Liver (tissue), 9 donors: ENCODE measurements around the gene LHFPL6. TPM values are rescaled to one million over a fixed set of nuclear protein-coding genes. Genes with fewer than 3 reads are reported as not detected.

Source experiments
- DNase-seq: peaks from one replicate; pipeline ENCODE4 v3.0.0-alpha.2; 2017; ENCODE audit warnings: low spot score
- H3K27ac ChIP-seq, 2 donors: one replicate each; pipeline ENCODE4 v1.7.0; 2013; ENCODE audit warnings: inconsistent platforms in 2 of 2, low read length in 2 of 2, control low read depth in 1 of 2, low read depth in 1 of 2, mild to moderate bottlenecking in 1 of 2
- H3K27me3 ChIP-seq, 4 donors: one replicate each; pipeline versions ENCODE4 v1.6.1 to v1.7.0; 2013; ENCODE audit warnings: low read length in 3 of 4, inconsistent platforms in 1 of 4, mild to moderate bottlenecking in 1 of 4, moderate library complexity in 1 of 4; ENCODE audit not compliant: control insufficient read depth in 4 of 4, insufficient read depth in 4 of 4
- H3K36me3 ChIP-seq, 4 donors: one replicate each; pipeline versions ENCODE4 v1.6.1 to v1.7.0; 2013; ENCODE audit warnings: low read length in 3 of 4, mild to moderate bottlenecking in 3 of 4, low read depth in 1 of 4, moderate library complexity in 1 of 4; ENCODE audit not compliant: control insufficient read depth in 4 of 4, insufficient read depth in 3 of 4
- H3K4me1 ChIP-seq, 4 donors: one replicate each; pipeline versions ENCODE4 v1.6.1 to v1.7.0; 2013; ENCODE audit warnings: low read length in 3 of 4, mild to moderate bottlenecking in 3 of 4, moderate library complexity in 1 of 4; ENCODE audit not compliant: control insufficient read depth in 4 of 4, insufficient read depth in 4 of 4
- H3K4me3 ChIP-seq, 3 donors: one replicate each; pipeline versions ENCODE4 v1.6.1 to v1.7.0; 2013; ENCODE audit warnings: low read length in 3 of 3, control low read depth in 1 of 3, low read depth in 1 of 3, mild to moderate bottlenecking in 1 of 3
- H3K9ac ChIP-seq, 2 donors: one replicate each; pipeline ENCODE4 v1.7.0; 2013; ENCODE audit warnings: low read length in 2 of 2, mild to moderate bottlenecking in 2 of 2, moderate library complexity in 2 of 2, control low read depth in 1 of 2, low read depth in 1 of 2
- H3K9me3 ChIP-seq, 4 donors: one replicate each; pipeline versions ENCODE4 v1.6.1 to v1.7.0; 2013; ENCODE audit warnings: low read length in 3 of 4; ENCODE audit not compliant: control insufficient read depth in 4 of 4
- EGR1 ChIP-seq, 2 donors: IDR thresholded peaks; 2 replicates each; pipeline ENCODE4 v1.6.1; 2016 to 2018; ENCODE audit warnings: antibody characterized with exemption in 2 of 2, low read depth in 2 of 2
- FOXA1 ChIP-seq: IDR thresholded peaks from 2 replicates; pipeline ENCODE4 v1.6.1; 2016; ENCODE audit warnings: antibody characterized with exemption
- FOXA2 ChIP-seq: IDR thresholded peaks from 2 replicates; pipeline ENCODE4 v1.6.1; 2016; ENCODE audit warnings: antibody characterized with exemption
- GABPA ChIP-seq, 2 donors: IDR thresholded peaks in 1 of 2; conservative IDR thresholded peaks in 1 of 2; 2 replicates each; pipeline ENCODE4 v1.6.1; 2016; ENCODE audit warnings: antibody characterized with exemption in 2 of 2, mild to moderate bottlenecking in 1 of 2, moderate library complexity in 1 of 2
- HNF4A ChIP-seq, 2 donors: conservative IDR thresholded peaks; 2 replicates each; pipeline ENCODE4 v1.6.1; 2016; ENCODE audit warnings: antibody characterized with exemption in 2 of 2, mild to moderate bottlenecking in 2 of 2
- HNF4G ChIP-seq: IDR thresholded peaks from 2 replicates; pipeline ENCODE4 v1.6.1; 2016; ENCODE audit warnings: antibody characterized with exemption
- JUND ChIP-seq, 2 donors: IDR thresholded peaks; 2 replicates each; pipeline ENCODE4 v1.6.1; 2016; ENCODE audit warnings: antibody characterized with exemption in 2 of 2
- MAX ChIP-seq: IDR thresholded peaks from 2 replicates; pipeline ENCODE4 v1.6.1; 2016; ENCODE audit warnings: antibody characterized with exemption
- NR2F2 ChIP-seq: IDR thresholded peaks from 2 replicates; pipeline ENCODE4 v1.6.1; 2016; ENCODE audit warnings: antibody characterized with exemption
- RAD21 ChIP-seq, 2 donors: IDR thresholded peaks; 2 replicates each; pipeline ENCODE4 v1.6.1; 2016; ENCODE audit warnings: antibody characterized with exemption in 2 of 2, mild to moderate bottlenecking in 2 of 2
- RXRA ChIP-seq, 2 donors: IDR thresholded peaks; 2 replicates each; pipeline ENCODE4 v1.6.1; 2017 to 2018; ENCODE audit warnings: antibody characterized with exemption in 2 of 2, mild to moderate bottlenecking in 1 of 2
- SP1 ChIP-seq: IDR thresholded peaks from 2 replicates; pipeline ENCODE4 v1.6.1; 2018; ENCODE audit warnings: antibody characterized with exemption, mild to moderate bottlenecking
- TAF1 ChIP-seq: conservative IDR thresholded peaks from 2 replicates; pipeline ENCODE4 v1.6.1; 2016; ENCODE audit warnings: antibody characterized with exemption, mild to moderate bottlenecking
- YY1 ChIP-seq: IDR thresholded peaks from 2 replicates; pipeline ENCODE4 v1.6.1; 2016; ENCODE audit warnings: antibody characterized with exemption, mild to moderate bottlenecking
- ZBTB33 ChIP-seq: IDR thresholded peaks from 2 replicates; pipeline ENCODE4 v1.6.1; 2016; ENCODE audit warnings: antibody characterized with exemption
- WGBS: extraction: QIAGEN DNeasy Blood & Tissue Kit; methylation state at CpG from one replicate; pipeline ENCODE4 v1.1.7; 2013; 5-methylcytosine and 5-hydroxymethylcytosine counted together
- polyA plus RNA-seq, 2 donors: library from polyadenylated mRNA; stranded (reverse) in 1 of 2; unstranded in 1 of 2; fragments of 200-250 nt in 1 of 2; fragments of >200 nt in 1 of 2; fragmentation: Nextera tagmentation in 1 of 2; extraction: Ambion mirVana in 1 of 2; gene quantifications; one replicate each; pipeline versions ENCODE4 v1.2.1 to v1.2.3, GENCODE V29; 2013 to 2015
- total RNA-seq, 2 donors: library from RNA; depleted of rRNA; stranded (reverse); fragments of >200 nt; gene quantifications; one replicate each; pipeline ENCODE4 v1.2.3, GENCODE V29; 2014
- TF ChIP-seq, protein P1 (sequence below): IDR thresholded peaks from 2 replicates; pipeline ENCODE4 v1.6.1; 2016; ENCODE audit warnings: antibody characterized with exemption
- TF ChIP-seq, protein P2 (sequence below): IDR thresholded peaks from 2 replicates; pipeline ENCODE4 v1.6.1; 2016; ENCODE audit warnings: antibody characterized with exemption, mild to moderate bottlenecking
- donor health status: healthy.
- donor health status: healthy.
- donor health status: healthy.
- donor health status: healthy.
- donor health status: healthy.

Gene LHFPL6
- total and polyA plus RNA-seq, 4 donors = 2.6 to 8.3 (median 5.5) TPM

DNA sequence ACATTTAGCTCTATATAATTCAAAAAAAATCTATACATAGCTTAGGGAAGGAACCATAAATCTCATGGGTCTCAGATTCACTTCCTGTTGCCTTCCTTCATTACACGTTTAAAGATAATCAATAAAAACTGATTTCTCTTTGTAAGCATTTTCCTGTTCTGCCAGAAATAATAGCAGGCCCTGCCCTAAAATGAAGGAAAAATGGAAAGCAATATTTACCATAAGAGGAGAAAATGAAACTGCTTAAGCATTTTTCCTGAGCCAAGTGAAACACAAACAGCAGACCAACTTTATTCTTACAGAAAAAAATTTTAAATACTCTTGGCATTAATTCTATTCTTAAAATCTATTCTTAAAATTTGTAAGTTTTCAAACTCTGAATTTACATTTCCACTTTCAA is 4.0 kb downstream of the LHFPL6 start:
- Histone ChIP-seq H3K4me1 (peaks cover 4 to 15% (median 8%) of the 10 kb centered on the region in 4 donors), H3K36me3 (no peaks in the 10 kb centered on the region), H3K9ac (no peak overlapping the region), H3K27ac (no peak overlapping the region), H3K4me3 (no peak overlapping the region), H3K27me3 (peaks cover 0 to 10% (median under 1%) of the 10 kb centered on the region in 4 donors), H3K9me3 (no peaks in the 10 kb centered on the region)
- TF ChIP-seq NR2F2 (no peak), YY1 (no peak), HNF4G (no peak), RXRA (IDR thresholded peaks at IDR 0.05) (no peak)
- TF ChIP-seq, protein P1, sequence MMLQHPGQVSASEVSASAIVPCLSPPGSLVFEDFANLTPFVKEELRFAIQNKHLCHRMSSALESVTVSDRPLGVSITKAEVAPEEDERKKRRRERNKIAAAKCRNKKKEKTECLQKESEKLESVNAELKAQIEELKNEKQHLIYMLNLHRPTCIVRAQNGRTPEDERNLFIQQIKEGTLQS = no peak
- 8% methylated on average over 1 of the region's 1 CpG for WGBS
- DNase-seq = no peak

- Histone ChIP-seq H3K9me3 (no peaks in the 10 kb centered on the region), H3K27me3 (peaks cover 0 to 10% (median under 1%) of the 10 kb centered on the region in 4 donors), H3K4me3 (no peak overlapping the region), H3K27ac (no peak overlapping the region), H3K9ac (no peak overlapping the region), H3K36me3 (no peaks in the 10 kb centered on the region), H3K4me1 (peaks cover 0 to 8% (median 6%) of the 10 kb centered on the region in 4 donors)
- TF ChIP-seq JUND (IDR thresholded peaks at IDR 0.05) = no peak
- no peak for TF ChIP-seq HNF4G
- no peak for TF ChIP-seq TAF1
- TF ChIP-seq GABPA (IDR thresholded peaks at IDR 0.05 in 1 of 2, conservative IDR thresholded peaks at IDR 0.05 in 1 of 2) = no peak
- no peak for TF ChIP-seq RAD21 (IDR thresholded peaks at IDR 0.05)
- TF ChIP-seq, protein P2, sequence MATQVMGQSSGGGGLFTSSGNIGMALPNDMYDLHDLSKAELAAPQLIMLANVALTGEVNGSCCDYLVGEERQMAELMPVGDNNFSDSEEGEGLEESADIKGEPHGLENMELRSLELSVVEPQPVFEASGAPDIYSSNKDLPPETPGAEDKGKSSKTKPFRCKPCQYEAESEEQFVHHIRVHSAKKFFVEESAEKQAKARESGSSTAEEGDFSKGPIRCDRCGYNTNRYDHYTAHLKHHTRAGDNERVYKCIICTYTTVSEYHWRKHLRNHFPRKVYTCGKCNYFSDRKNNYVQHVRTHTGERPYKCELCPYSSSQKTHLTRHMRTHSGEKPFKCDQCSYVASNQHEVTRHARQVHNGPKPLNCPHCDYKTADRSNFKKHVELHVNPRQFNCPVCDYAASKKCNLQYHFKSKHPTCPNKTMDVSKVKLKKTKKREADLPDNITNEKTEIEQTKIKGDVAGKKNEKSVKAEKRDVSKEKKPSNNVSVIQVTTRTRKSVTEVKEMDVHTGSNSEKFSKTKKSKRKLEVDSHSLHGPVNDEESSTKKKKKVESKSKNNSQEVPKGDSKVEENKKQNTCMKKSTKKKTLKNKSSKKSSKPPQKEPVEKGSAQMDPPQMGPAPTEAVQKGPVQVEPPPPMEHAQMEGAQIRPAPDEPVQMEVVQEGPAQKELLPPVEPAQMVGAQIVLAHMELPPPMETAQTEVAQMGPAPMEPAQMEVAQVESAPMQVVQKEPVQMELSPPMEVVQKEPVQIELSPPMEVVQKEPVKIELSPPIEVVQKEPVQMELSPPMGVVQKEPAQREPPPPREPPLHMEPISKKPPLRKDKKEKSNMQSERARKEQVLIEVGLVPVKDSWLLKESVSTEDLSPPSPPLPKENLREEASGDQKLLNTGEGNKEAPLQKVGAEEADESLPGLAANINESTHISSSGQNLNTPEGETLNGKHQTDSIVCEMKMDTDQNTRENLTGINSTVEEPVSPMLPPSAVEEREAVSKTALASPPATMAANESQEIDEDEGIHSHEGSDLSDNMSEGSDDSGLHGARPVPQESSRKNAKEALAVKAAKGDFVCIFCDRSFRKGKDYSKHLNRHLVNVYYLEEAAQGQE = no peak
- TF ChIP-seq HNF4A (conservative IDR thresholded peaks at IDR 0.05) = no peak
- WGBS = 78% methylated on average over 2 of the region's 2 CpGs
- no peak for DNase-seq
Measured at GRCh38 chr13:39597838-39598237, 5.2 kb downstream of the LHFPL6 start.

GRCh38 chr13:39596685-39597084 is 6.3 kb downstream of the LHFPL6 start:
- WGBS = 77% methylated on average over 3 of the region's 3 CpGs
- Histone ChIP-seq H3K9me3 (no peaks in the 10 kb centered on the region), H3K4me1 (no peaks in the 10 kb centered on the region)
- TF ChIP-seq RXRA (IDR thresholded peaks at IDR 0.05) (no peak), JUND (IDR thresholded peaks at IDR 0.05) (no peak), NR2F2 (no peak), TAF1 (no peak), MAX (no peak), RAD21 (IDR thresholded peaks at IDR 0.05) (no peak), GABPA (IDR thresholded peaks at IDR 0.05 in 1 of 2, conservative IDR thresholded peaks at IDR 0.05 in 1 of 2) (no peak), FOXA1 (no peak), FOXA2 (no peak), EGR1 (IDR thresholded peaks at IDR 0.05; ENCODE audit: low read depth in 2 of 2) (no peak), HNF4G (no peak), SP1 (no peak), ZBTB33 (no peak), YY1 (no peak), HNF4A (conservative IDR thresholded peaks at IDR 0.05) (no peak)
- TF ChIP-seq, protein P2 = no peak
- TF ChIP-seq, protein P1 = no peak

More at GRCh38 chr13:39596685-39597084, 6.3 kb downstream of the LHFPL6 start:
- H3K9ac ChIP-seq = no peak overlapping the region
- peaks cover 0 to 7% (median under 1%) of the 10 kb centered on the region in 4 donors for H3K27me3 ChIP-seq
- no peak overlapping the region for H3K4me3 ChIP-seq
- H3K27ac ChIP-seq = no peak overlapping the region
- H3K36me3 ChIP-seq = no peaks in the 10 kb centered on the region
- no peak for DNase-seq
